HuH-7.5 (cell line): ENCODE measurements around the gene STIP1.

Experiments
- DNase-seq: peaks from one replicate; pipeline ENCODE4 v3.0.0; 2011; ENCODE audit warnings: low spot score

STIP1 gene

DNA sequence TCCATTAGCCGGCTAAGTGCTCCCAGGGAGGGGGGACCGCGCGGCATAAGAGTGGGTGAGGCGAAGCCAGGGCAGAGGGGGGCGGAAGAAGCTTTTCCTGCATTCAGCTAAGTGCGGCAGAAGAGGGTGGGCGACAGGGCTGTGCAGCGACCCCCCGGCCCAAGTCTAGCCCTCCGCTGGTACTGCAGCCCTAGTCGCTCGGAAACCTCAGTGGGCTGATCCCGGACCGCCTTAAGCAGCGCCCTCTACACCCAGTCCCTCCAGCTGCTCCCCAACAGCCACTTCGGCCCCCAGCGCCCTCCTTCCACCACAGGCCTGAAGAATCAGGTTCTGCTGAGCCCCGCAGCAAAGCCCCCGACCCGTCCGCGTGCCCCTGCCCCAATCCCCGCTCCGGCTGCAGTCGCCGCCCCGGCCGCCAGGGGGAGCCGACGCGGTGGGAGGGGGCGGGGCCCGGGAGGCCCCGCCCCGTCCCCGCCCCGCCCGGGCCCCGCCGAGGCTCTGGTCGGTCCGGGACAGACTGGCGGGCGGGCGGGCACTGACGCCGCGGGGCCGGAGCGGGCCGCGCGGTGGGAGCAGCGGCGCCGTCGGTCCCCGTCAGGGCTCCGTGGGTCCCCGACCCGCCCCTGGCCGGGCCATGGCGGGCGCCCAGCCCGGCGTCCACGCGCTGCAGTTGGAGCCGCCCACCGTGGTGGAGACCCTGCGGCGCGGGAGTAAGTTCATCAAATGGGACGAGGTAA is 65.2 kb downstream of the STIP1 start, which contains the start of gene PLCB3:
Gene PLCB3 (plus strand): TSS at position 515 of the 737 bp plus-strand sequence. CDS start 120 bp downstream, at position 635.
- peak; percentile 80 for DNase-seq

DNA sequence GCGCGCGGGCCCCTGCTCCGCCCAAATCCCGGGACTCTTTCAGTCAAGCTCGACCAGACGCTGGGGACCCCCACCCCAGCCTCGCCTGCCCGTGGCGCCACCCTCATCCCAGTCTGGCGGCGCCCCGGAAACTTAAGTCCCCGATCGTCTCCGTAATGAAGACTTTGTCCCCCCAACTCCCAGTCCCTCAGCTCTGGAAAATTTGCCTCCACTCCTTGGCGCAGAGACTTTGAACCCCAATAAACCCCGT is 65.7 kb downstream of the STIP1 start:
- no peak for DNase-seq

DNA sequence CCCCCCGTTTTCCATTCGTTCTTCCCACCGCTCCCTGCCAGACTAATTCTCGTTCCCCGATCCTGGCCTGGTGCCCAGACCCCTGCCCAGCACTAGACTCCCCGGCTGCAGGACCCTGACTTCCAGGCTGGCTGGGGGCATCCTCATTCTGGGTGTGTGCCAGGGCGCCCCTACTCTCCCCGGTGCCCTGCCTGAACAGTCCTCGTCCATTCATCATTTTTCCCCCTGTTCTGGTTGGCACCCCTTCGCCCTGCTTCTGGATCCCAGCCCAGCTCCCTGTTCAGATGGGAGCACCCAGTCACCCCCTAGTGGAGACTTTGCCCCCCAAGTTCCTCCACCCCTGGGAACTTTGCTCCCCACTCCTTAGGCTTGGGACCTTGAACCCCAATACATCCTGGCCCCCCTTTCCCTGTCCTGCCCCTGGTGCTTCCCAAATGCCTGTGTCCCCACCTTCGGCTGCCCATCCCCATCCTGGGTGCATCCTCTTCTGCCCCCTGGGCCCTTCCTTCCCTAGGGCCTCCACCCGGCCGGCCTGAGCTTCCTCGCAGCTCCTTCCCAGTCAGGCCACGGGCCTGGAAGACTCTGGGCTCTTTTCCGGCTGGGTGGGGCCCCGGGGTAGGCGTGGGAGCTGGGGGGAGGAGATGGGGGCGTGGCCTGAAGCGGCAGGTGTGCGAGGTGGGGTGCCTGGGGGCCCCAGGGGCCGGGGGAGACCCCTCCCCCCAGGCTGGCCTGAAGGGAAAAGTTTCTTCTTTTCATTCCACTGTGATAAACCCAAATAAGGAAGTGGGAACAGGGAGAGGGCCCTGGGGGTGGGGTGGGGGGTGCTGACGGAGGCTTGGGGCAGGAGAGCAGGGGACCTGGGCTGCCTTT is 66.3 kb downstream of the STIP1 start:
- peak; percentile 68 for DNase-seq

DNA sequence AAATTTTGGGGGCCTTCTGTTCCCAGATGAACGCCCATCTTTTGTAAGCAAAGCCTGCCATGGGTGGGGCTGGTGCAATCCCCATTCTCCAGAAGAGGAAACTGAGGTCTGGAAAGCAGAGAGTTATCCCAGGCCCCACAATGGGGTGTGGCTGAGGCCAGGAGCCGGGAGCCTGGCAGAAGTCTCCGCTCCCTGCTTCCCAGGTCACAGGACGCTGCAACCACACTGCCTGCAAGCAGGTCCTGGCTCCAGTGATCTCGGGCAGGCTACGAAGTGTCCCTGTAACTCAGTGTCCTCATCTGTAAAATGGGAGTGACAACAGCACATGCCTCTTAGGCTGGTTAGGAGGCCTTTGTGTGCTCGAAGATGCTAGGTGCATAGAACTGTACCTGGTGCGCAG is 67.1 kb downstream of the STIP1 start:
- no peak for DNase-seq

DNA sequence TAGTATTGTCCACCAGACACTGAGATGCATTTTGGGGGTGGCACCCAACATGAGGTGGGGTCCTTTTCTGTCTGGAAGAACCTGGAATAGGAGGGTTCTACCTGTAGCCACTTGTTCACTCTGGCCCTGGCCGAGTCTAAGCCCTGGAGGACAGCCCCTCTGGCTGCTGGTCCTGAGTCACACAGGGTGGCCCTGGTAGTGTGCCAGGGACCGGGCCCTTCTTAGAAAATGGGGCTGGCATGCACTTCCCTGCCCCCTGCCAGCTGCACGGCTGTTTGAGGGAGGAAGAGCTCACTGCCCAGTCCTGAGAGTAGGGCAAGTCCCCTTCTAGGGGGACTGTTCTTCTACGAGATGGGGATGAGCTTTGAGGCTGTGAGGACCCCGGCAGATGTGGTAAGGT is 67.5 kb downstream of the STIP1 start:
- DNase-seq, result no peak
